CD14-positive monocyte (primary cell): ENCODE data around the gene MCF2L. TPM values are rescaled to one million over a fixed set of nuclear protein-coding genes. Genes with fewer than 3 reads are reported as not detected.

Experiments used
- DNase-seq, 3 donors: peaks; one replicate each; pipeline ENCODE4 v3.0.0-alpha.2; 2011 to 2022
- H2AFZ ChIP-seq: 2 replicates; pipeline ENCODE4 v1.6.0; 2012; ENCODE audit warnings: mild to moderate bottlenecking, low read depth, low read length, inconsistent platforms; ENCODE audit not compliant: insufficient read depth, poor library complexity, severe bottlenecking
- H3K27ac ChIP-seq, 2 donors: 1 replicate in 1 of 2; 2 replicates in 1 of 2; pipeline ENCODE4 v1.5.1; 2012 to 2013; ENCODE audit warnings: low read length in 2 of 2, control low read depth in 1 of 2, inconsistent platforms in 1 of 2, low read depth in 1 of 2, mild to moderate bottlenecking in 1 of 2
- H3K27me3 ChIP-seq, 2 donors: one replicate each; pipeline versions ENCODE4 v1.6.0 to v1.6.1; 2011 to 2013; ENCODE audit warnings: low read length in 2 of 2; ENCODE audit not compliant: control insufficient read depth in 2 of 2, insufficient read depth in 2 of 2
- H3K36me3 ChIP-seq, 2 donors: replicated peaks in 1 of 2; 1 replicate in 1 of 2; 2 replicates in 1 of 2; pipeline versions ENCODE4 v1.5.1 to v1.6.1; 2012 to 2013; ENCODE audit warnings: low read length in 2 of 2, control low read depth in 1 of 2, inconsistent platforms in 1 of 2, mild to moderate bottlenecking in 1 of 2; ENCODE audit not compliant: insufficient read depth in 2 of 2, control insufficient read depth in 1 of 2
- H3K4me1 ChIP-seq, 2 donors: 1 replicate in 1 of 2; 2 replicates in 1 of 2; pipeline versions ENCODE4 v1.5.1 to v1.6.1; 2012 to 2013; ENCODE audit warnings: low read length in 2 of 2, control low read depth in 1 of 2, inconsistent platforms in 1 of 2, mild to moderate bottlenecking in 1 of 2, moderate library complexity in 1 of 2; ENCODE audit not compliant: insufficient read depth in 2 of 2, control insufficient read depth in 1 of 2
- H3K4me2 ChIP-seq: replicated peaks from 2 replicates; pipeline ENCODE3; 2012; ENCODE audit warnings: low read length, moderate library complexity, mild to moderate bottlenecking; ENCODE audit not compliant: poor library complexity, severe bottlenecking; ENCODE audit errors: extremely low read depth
- H3K4me3 ChIP-seq, 3 experiments: fragments of 200-600 bp in 1 of 3; sonication (generic) in 1 of 3; replicated peaks in 1 of 3; 1 replicate in 2 of 3; 2 replicates in 1 of 3; pipeline ENCODE4 v1.5.1; 2011 to 2013; ENCODE audit warnings: low read length in 3 of 3, mild to moderate bottlenecking in 3 of 3, control low read depth in 2 of 3, low read depth in 2 of 3, inconsistent platforms in 1 of 3, moderate library complexity in 1 of 3
- H3K79me2 ChIP-seq: 2 replicates; pipeline ENCODE4 v1.6.0; 2012; ENCODE audit warnings: mild to moderate bottlenecking, control low read depth, inconsistent platforms, low read length, moderate library complexity; ENCODE audit not compliant: insufficient read depth
- H3K9ac ChIP-seq: 2 replicates; pipeline ENCODE4 v1.6.0; 2017; ENCODE audit warnings: low read length, mild to moderate bottlenecking; ENCODE audit not compliant: insufficient read depth, poor library complexity, severe bottlenecking
- H3K9me3 ChIP-seq, 2 donors: replicated peaks in 1 of 2; 1 replicate in 1 of 2; 2 replicates in 1 of 2; pipeline versions ENCODE4 v1.5.1 to v1.6.1; 2012 to 2013; ENCODE audit warnings: low read length in 2 of 2, control low read depth in 1 of 2; ENCODE audit not compliant: control insufficient read depth in 1 of 2, insufficient read depth in 1 of 2
- H4K20me1 ChIP-seq: 2 replicates; pipeline ENCODE4 v1.6.0; 2012; ENCODE audit warnings: mild to moderate bottlenecking, low read length, control low read depth, moderate library complexity; ENCODE audit not compliant: insufficient read depth
- H3K27ac Mint-ChIP-seq, 7 donors: one replicate each; pipeline ENCODE4 v1.8.0; 2020; ENCODE audit warnings: mild to moderate bottlenecking in 7 of 7, mixed read lengths in 7 of 7, moderate library complexity in 6 of 7, inconsistent platforms in 2 of 7
- H3K27me3 Mint-ChIP-seq, 3 donors: one replicate each; pipeline ENCODE4 v1.8.0; 2021 to 2022; ENCODE audit warnings: low read depth in 3 of 3, mild to moderate bottlenecking in 3 of 3, mixed read lengths in 3 of 3, moderate library complexity in 3 of 3, inconsistent platforms in 1 of 3
- H3K36me3 Mint-ChIP-seq, 2 donors: one replicate each; pipeline ENCODE4 v1.8.0; 2020; ENCODE audit warnings: mixed read lengths in 2 of 2, inconsistent platforms in 1 of 2, mild to moderate bottlenecking in 1 of 2
- H3K4me1 Mint-ChIP-seq: one replicate; pipeline ENCODE4 v1.8.0; 2020; ENCODE audit warnings: mild to moderate bottlenecking, mixed read lengths
- H3K4me3 Mint-ChIP-seq, 2 donors: one replicate each; pipeline ENCODE4 v1.8.0; 2020; ENCODE audit warnings: mild to moderate bottlenecking in 2 of 2, mixed read lengths in 2 of 2, moderate library complexity in 1 of 2
- H3K9me3 Mint-ChIP-seq, 7 donors: one replicate each; pipeline ENCODE4 v1.8.0; 2020 to 2022; ENCODE audit warnings: mixed read lengths in 7 of 7, mild to moderate bottlenecking in 6 of 7, moderate library complexity in 6 of 7, inconsistent platforms in 2 of 7
- WGBS: methylation state at CpG from one replicate; pipeline ENCODE4 v1.1.5; 2013; ENCODE audit warnings: missing lambda C conversion rate; ENCODE audit not compliant: insufficient coverage; 5-methylcytosine and 5-hydroxymethylcytosine counted together
- intact Hi-C, 2 donors: fragments of 100-400 bp; cut with micrococcal nuclease; formaldehyde crosslinking; loops; one replicate each; pipeline versions ENCODE4 v1.15.0 to v1.15.1; 2023
- polyA plus RNA-seq, 3 donors: library from polyadenylated mRNA; depleted of rRNA in 1 of 3; unstranded in 2 of 3; stranded (reverse) in 1 of 3; fragments of 300-500 nt in 2 of 3; fragments of >200 nt in 1 of 3; fragmentation: Illumina TruSeq in 2 of 3; gene quantifications; 1 replicate in 2 of 3; 2 replicates in 1 of 3; pipeline ENCODE4 v1.2.3, GENCODE V29; 2012 to 2021
- TF ChIP-seq, protein P1 (sequence below): fragments of 200-600 bp; IDR thresholded peaks from one replicate; pipeline ENCODE4 v1.8.0; 2022; ENCODE audit warnings: antibody characterized with exemption, mild to moderate bottlenecking

MCF2L gene
- polyA plus RNA-seq, 3 donors, result not detected

DNA sequence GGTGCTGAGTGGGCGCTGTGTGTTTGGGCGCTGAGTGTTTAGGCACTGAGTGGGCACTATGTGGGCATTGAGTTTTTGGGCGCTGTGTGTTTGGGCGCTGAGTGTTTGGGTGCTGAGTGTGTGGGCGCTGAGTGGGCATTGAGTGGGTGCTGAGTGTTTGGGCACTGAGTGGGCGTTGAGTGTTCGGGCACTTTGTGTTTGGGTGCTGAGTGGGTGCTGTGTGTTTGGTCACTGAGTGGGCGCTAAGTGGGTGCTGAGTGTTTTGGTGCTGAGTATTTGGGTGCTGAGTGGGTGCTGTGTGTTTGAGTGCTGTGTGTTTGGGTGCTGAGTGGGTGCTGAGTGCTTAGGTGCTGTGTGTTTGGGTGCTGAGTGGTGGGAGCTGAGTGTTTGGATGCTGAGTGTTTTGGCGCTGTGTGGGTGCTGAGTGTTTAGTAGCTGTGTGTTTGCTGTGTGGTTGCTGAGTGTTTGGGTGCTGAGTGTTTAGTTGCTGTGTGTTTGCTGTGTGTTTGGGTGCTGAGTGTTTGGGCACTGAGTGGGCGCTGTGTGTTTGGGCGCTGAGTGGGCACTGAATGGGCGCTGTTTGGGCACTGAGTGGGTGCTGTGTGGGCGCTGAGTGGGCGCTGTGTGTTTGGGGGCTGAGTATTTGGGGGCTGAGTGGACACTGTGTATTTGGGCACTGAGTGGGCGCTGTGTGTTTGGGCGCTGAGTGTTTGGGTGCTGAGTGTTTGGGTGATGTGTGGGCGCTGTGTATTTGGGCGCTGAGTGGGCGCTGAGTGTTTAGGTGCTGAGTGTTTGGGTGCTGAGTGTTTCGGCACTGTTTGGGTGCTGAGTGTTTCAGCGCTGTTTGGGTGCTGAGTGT is 89.3 kb downstream of the MCF2L start:
- H3K27ac Mint-ChIP-seq, result no peak overlapping the region
- 91% methylated on average over 19 of the region's 21 CpGs for WGBS
- intact Hi-C loops, result no loop called here

DNA sequence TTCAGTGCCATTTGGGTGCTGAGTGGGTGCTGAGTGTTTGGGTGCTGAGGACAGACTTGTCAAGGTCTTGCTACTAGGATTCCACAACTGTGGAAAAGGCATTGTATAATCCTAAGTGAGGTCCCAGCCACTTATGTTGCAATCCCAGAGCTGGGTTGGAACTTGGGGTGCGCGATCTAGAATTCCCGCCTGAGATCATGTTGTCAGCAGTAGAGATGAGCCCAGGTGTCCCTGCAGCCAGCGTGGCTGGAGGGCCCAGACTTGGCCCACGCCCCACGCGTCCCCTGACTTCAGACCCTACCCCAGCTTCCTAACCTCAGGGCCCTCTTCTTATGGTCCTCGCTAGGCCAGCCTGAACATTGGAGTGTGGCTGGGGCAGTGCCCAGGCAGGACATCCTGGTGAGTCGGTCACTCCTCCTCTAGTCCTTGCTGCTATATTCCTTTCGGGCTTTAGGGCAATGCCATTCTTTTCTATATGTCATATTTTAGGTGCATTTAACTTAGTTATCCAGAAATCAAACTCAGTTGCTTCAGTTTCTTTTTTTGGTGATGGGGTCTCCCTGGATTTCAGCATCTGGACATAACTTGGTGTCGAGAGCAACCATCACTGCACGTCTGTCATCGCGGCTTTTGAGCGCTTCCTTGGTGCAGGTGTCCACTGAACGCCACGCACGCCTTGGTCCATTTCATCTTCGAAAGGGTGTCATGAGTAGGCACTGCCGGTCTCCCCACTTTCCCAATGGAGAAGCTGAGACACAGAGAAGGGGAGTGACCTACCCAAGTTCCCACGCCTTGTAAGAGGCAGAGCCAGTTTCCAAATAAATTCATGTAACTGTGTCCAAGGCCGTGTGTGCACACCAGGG is 90.2 kb downstream of the MCF2L start:
- H3K27ac Mint-ChIP-seq, result no peak overlapping the region
- Histone ChIP-seq H3K9ac (no peak overlapping the region), H3K79me2 (no peaks in the 10 kb centered on the region), H3K36me3 (no peaks in the 10 kb centered on the region), H3K4me2 (no peak overlapping the region), H3K4me1 (no peaks in the 10 kb centered on the region), H3K4me3 (no peak overlapping the region), H3K27ac (no peak overlapping the region), H3K9me3 (peaks cover 12 to 22% of the 10 kb centered on the region in 2 donors), H3K27me3 (no peaks in the 10 kb centered on the region), H2AFZ (no peak overlapping the region), H4K20me1 (no peaks in the 10 kb centered on the region)
- intact Hi-C loops, result no loop called here
- 96% methylated on average over 13 of the region's 22 CpGs for WGBS
- DNase-seq, result no peak
- H3K9me3 Mint-ChIP-seq, result no peaks in the 10 kb centered on the region
- H3K27me3 Mint-ChIP-seq, result no peaks in the 10 kb centered on the region
- H3K4me1 Mint-ChIP-seq, result no peaks in the 10 kb centered on the region
- no peak overlapping the region for H3K4me3 Mint-ChIP-seq
- H3K36me3 Mint-ChIP-seq, result no peaks in the 10 kb centered on the region
- TF ChIP-seq, protein P1, sequence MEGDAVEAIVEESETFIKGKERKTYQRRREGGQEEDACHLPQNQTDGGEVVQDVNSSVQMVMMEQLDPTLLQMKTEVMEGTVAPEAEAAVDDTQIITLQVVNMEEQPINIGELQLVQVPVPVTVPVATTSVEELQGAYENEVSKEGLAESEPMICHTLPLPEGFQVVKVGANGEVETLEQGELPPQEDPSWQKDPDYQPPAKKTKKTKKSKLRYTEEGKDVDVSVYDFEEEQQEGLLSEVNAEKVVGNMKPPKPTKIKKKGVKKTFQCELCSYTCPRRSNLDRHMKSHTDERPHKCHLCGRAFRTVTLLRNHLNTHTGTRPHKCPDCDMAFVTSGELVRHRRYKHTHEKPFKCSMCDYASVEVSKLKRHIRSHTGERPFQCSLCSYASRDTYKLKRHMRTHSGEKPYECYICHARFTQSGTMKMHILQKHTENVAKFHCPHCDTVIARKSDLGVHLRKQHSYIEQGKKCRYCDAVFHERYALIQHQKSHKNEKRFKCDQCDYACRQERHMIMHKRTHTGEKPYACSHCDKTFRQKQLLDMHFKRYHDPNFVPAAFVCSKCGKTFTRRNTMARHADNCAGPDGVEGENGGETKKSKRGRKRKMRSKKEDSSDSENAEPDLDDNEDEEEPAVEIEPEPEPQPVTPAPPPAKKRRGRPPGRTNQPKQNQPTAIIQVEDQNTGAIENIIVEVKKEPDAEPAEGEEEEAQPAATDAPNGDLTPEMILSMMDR, result no peak

More for the DNA sequence above, 89.3 kb downstream of the MCF2L start:
- H3K9me3 Mint-ChIP-seq, result no peaks in the 10 kb centered on the region
- Histone ChIP-seq H3K9me3 (peaks cover 12 to 22% of the 10 kb centered on the region in 2 donors), H3K36me3 (no peaks in the 10 kb centered on the region), H3K4me1 (no peaks in the 10 kb centered on the region), H4K20me1 (no peaks in the 10 kb centered on the region), H3K79me2 (no peaks in the 10 kb centered on the region), H3K27me3 (no peaks in the 10 kb centered on the region), H3K4me3 (no peak overlapping the region), H2AFZ (no peak overlapping the region), H3K4me2 (no peak overlapping the region), H3K9ac (no peak overlapping the region), H3K27ac (no peak overlapping the region)
- no peaks in the 10 kb centered on the region for H3K4me1 Mint-ChIP-seq
- TF ChIP-seq, protein P1, result no peak
- H3K4me3 Mint-ChIP-seq, result no peak overlapping the region
- H3K36me3 Mint-ChIP-seq, result no peaks in the 10 kb centered on the region
- no peaks in the 10 kb centered on the region for H3K27me3 Mint-ChIP-seq
- no peak for DNase-seq
